ENCODE measurements around the gene USP19. TPM values are rescaled to one million over a fixed set of nuclear protein-coding genes. Genes with fewer than 3 reads are reported as not detected.
A peak's percentile ranks its signal among the peaks of the same experiment; 100 is the strongest.

The USP19 gene
- total and polyA plus RNA-seq, 5 donors from 2014 or later = 23.4 to 57.8 (median 26.6) TPM

DNA sequence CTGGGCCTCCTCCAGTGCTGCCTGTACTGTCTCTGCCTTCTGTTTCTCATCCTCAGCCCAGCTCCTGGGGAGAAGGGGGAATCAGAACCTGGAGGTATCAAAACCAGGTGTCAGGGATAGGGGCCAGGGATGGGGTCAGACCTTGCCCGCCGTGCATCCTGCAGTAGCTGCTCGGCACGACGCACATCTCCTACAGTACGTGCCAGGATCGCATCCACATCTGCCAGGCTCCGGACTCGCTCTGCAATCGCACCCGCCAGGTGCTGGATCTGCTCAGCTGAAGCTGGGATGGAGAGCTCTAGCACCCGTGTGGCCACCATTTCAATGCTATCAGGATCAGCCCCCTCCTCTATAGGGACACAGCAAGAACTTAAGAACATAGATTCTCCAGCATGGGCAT lies 1.4 kb upstream of the USP19 start:
- ATAC-seq (ENCODE audit: low read depth in 2 of 2) (no peak), DNase-seq (no peak)
- Histone ChIP-seq H3K4me1 (ENCODE audit: control insufficient read depth, insufficient read depth, low read length, poor library complexity, severe bottlenecking) (peaks cover 26% of the 10 kb centered on the region), H3K9me3 (ENCODE audit: control insufficient read depth in 2 of 2, low read length in 2 of 2) (no peaks in the 10 kb centered on the region), H3K36me3 (ENCODE audit: control insufficient read depth, insufficient read depth, low read length) (peaks cover 18% of the 10 kb centered on the region), H3K4me3 (ENCODE audit: low read depth, low read length) (no peak overlapping the region), H3K27me3 (ENCODE audit: control insufficient read depth, insufficient read depth, low read length) (no peaks in the 10 kb centered on the region), H3K27ac (ENCODE audit: insufficient read depth, low read length, poor library complexity, severe bottlenecking) (peak overlapping the region; percentile 91)
- Mint-ChIP-seq H3K27ac (peak overlapping the region; percentile 84 to 94 (median 88)), H3K27me3 (peaks cover 5% of the 10 kb centered on the region), H3K4me3 (peak overlapping the region; percentile 84 to 89 (median 88)), H3K9me3 (peaks cover 0 to 1% (median 0%) of the 10 kb centered on the region in 7 donors), H3K4me1 (peaks cover 0 to 19% (median 5%) of the 10 kb centered on the region in 4 donors), H3K36me3 (no peaks in the 10 kb centered on the region)

DNA sequence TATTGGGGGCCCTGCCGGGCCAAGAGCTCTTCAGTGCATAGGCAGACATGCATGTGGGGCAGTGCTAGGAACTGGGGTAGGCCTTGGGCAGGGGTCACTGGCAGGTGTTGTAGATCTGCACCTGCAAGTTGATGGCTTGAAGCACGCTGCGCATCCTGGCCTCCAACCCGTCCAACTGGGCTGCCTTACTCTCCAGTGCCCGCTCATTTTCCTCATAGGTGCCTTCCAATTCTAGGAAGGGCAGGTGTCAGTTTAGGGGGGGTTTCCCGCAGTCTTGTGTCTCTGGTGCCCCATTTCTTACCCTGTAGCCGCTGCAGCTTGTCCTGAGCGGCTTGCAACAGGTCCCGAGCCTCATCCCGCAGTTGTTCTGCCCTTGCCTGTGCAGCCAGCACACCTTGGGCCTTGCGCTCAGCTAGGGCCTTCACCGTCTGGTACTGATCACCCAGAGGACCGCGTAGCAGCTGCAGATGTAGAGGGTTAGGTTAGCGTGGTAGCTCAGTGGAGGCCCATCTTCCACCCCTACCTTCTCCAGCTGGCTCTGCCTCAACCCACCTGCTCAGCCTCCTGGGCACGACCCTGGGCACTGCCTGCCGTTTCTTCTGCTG lies 611 bp upstream of the USP19 start:
- no peak for ATAC-seq (ENCODE audit: low read depth in 2 of 2)
- no peaks in the 10 kb centered on the region for H3K9me3 ChIP-seq (ENCODE audit: control insufficient read depth in 2 of 2, low read length in 2 of 2)
- H3K4me3 Mint-ChIP-seq = peak overlapping the region; percentile 84 to 89 (median 88)

DNA sequence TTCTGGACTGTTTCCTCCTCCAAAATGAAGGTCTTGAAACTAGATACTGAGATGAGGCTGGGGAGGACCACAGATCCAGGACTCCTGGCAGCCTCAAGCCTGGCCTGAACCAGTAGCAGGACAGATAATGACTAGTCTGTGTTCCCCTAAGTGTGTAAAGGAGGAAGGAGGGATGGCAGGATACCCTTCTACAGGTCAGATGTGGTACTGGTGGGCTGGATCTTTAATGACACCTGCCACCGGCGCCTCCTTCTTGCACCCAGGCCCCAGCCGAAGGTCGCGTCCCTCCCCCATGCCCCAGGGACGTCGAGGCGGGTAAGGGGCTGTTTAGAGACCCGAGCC lies 556 bp downstream of the USP19 start:
- Histone ChIP-seq H3K4me1 (ENCODE audit: control insufficient read depth, insufficient read depth, low read length, poor library complexity, severe bottlenecking) (peaks cover 26% of the 10 kb centered on the region), H3K9me3 (ENCODE audit: control insufficient read depth in 2 of 2, low read length in 2 of 2) (no peaks in the 10 kb centered on the region), H3K36me3 (ENCODE audit: control insufficient read depth, insufficient read depth, low read length) (peaks cover 37% of the 10 kb centered on the region), H3K27ac (ENCODE audit: insufficient read depth, low read length, poor library complexity, severe bottlenecking) (peak overlapping the region; percentile 91), H3K4me3 (ENCODE audit: low read depth, low read length) (peak overlapping the region; percentile 87), H3K27me3 (ENCODE audit: control insufficient read depth, insufficient read depth, low read length) (no peaks in the 10 kb centered on the region)
- Mint-ChIP-seq H3K4me1 (peaks cover 0 to 22% (median 5%) of the 10 kb centered on the region in 4 donors), H3K27ac (peak overlapping the region; percentile 66 to 94 (median 94)), H3K27me3 (peaks cover 5% of the 10 kb centered on the region), H3K36me3 (peaks cover 13% of the 10 kb centered on the region), H3K9me3 (peaks cover 0 to 1% (median 0%) of the 10 kb centered on the region in 7 donors), H3K4me3 (peak overlapping the region; percentile 84 to 89 (median 88))
- ATAC-seq (ENCODE audit: low read depth in 2 of 2) (no peak), DNase-seq (peak in 2 of 3 donors; percentile 11 to 37)

More for the DNA sequence above, 611 bp upstream of the USP19 start:
- H3K27ac ChIP-seq (ENCODE audit: insufficient read depth, low read length, poor library complexity, severe bottlenecking) = peak overlapping the region; percentile 91
- H3K27me3 ChIP-seq (ENCODE audit: control insufficient read depth, insufficient read depth, low read length) = no peaks in the 10 kb centered on the region
- DNase-seq = no peak
- Mint-ChIP-seq H3K36me3 (peaks cover 5% of the 10 kb centered on the region), H3K27ac (peak overlapping the region; percentile 56 to 94 (median 84)), H3K9me3 (peaks cover 0 to 1% (median 0%) of the 10 kb centered on the region in 7 donors), H3K27me3 (peaks cover 5% of the 10 kb centered on the region), H3K4me1 (peaks cover 0 to 22% (median 5%) of the 10 kb centered on the region in 4 donors)
- H3K4me3 ChIP-seq (ENCODE audit: low read depth, low read length) = peak overlapping the region; percentile 37
- H3K36me3 ChIP-seq (ENCODE audit: control insufficient read depth, insufficient read depth, low read length) = peaks cover 26% of the 10 kb centered on the region
- H3K4me1 ChIP-seq (ENCODE audit: control insufficient read depth, insufficient read depth, low read length, poor library complexity, severe bottlenecking) = peaks cover 26% of the 10 kb centered on the region

- Mint-ChIP-seq H3K4me3 (peak overlapping the region; percentile 84 to 89 (median 88)), H3K27me3 (peaks cover 5% of the 10 kb centered on the region), H3K36me3 (peaks cover 13% of the 10 kb centered on the region), H3K27ac (peak overlapping the region in 1 of 3 donors; percentile 94), H3K9me3 (peaks cover 0 to 1% (median 0%) of the 10 kb centered on the region in 7 donors), H3K4me1 (peaks cover 0 to 22% (median 5%) of the 10 kb centered on the region in 4 donors)
- Histone ChIP-seq H3K36me3 (ENCODE audit: control insufficient read depth, insufficient read depth, low read length) (peaks cover 44% of the 10 kb centered on the region), H3K9me3 (ENCODE audit: control insufficient read depth in 2 of 2, low read length in 2 of 2) (no peaks in the 10 kb centered on the region), H3K4me3 (ENCODE audit: low read depth, low read length) (peak overlapping the region; percentile 87), H3K27me3 (ENCODE audit: control insufficient read depth, insufficient read depth, low read length) (no peaks in the 10 kb centered on the region), H3K4me1 (ENCODE audit: control insufficient read depth, insufficient read depth, low read length, poor library complexity, severe bottlenecking) (peaks cover 26% of the 10 kb centered on the region), H3K27ac (ENCODE audit: insufficient read depth, low read length, poor library complexity, severe bottlenecking) (peak overlapping the region; percentile 91)
- no peak for ATAC-seq (ENCODE audit: low read depth in 2 of 2)
- no peak for DNase-seq
Measured at GRCh38 chr3:49119439-49119838, 1.2 kb downstream of the USP19 start.

DNA sequence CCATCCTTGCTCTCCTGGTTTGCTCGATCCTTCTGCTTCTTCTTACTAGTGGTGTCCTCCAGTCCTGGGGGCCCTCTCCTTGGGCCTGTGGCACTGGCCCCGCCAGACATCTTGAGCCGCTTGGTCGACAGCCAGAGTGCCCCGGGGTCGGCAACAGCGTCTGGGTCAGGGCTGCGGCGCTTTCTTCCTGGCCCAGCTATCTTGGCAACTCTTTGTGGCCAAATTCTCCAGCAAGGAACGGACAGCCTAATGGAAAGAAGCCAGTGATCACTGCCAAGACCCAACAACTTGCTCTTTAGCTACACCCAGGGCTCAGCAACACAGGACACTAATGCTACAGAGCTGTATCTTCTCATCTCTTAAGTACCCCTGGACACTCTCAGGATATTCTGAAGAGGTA lies 1.6 kb downstream of the USP19 start:
- Mint-ChIP-seq H3K27me3 (peaks cover 5% of the 10 kb centered on the region), H3K27ac (peak overlapping the region in 1 of 3 donors; percentile 94), H3K4me1 (peaks cover 0 to 22% (median 5%) of the 10 kb centered on the region in 4 donors), H3K9me3 (peaks cover 0 to 1% (median 0%) of the 10 kb centered on the region in 7 donors), H3K36me3 (peaks cover 14% of the 10 kb centered on the region), H3K4me3 (peak overlapping the region in 3 of 4 donors; percentile 88 to 89 (median 89))
- Histone ChIP-seq H3K27ac (ENCODE audit: insufficient read depth, low read length, poor library complexity, severe bottlenecking) (no peak overlapping the region), H3K4me3 (ENCODE audit: low read depth, low read length) (peak overlapping the region; percentile 87), H3K27me3 (ENCODE audit: control insufficient read depth, insufficient read depth, low read length) (no peaks in the 10 kb centered on the region), H3K36me3 (ENCODE audit: control insufficient read depth, insufficient read depth, low read length) (peaks cover 48% of the 10 kb centered on the region), H3K4me1 (ENCODE audit: control insufficient read depth, insufficient read depth, low read length, poor library complexity, severe bottlenecking) (peaks cover 26% of the 10 kb centered on the region), H3K9me3 (ENCODE audit: control insufficient read depth in 2 of 2, low read length in 2 of 2) (no peaks in the 10 kb centered on the region)
- ATAC-seq (ENCODE audit: low read depth in 2 of 2) (no peak), DNase-seq (no peak)

DNA sequence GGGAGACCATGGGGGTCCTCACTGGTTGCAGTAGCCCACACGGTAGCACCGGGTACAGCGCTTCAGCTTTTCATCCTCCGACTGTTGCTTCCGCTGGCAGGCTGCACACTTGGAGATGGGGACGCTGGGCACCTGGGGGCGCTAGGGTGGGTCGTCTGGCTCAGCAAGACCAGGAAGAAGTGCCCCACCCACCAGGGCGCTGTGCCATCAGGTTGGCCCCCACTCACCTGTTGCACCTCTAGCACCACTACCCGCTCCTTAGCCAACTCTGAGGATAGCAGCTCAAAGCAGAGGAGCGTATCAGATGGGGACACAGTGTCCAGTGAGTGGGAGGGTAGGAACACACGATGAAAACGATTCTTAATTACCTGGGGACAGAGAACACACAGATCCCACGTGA lies 8.4 kb downstream of the USP19 start:
- H3K9me3 ChIP-seq (ENCODE audit: control insufficient read depth in 2 of 2, low read length in 2 of 2) = no peaks in the 10 kb centered on the region
- Mint-ChIP-seq H3K36me3 (peaks cover 45% of the 10 kb centered on the region), H3K4me3 (no peak overlapping the region), H3K9me3 (peaks cover 0 to under 1% (median 0%) of the 10 kb centered on the region in 7 donors), H3K27ac (no peak overlapping the region), H3K27me3 (no peaks in the 10 kb centered on the region), H3K4me1 (peaks cover 0 to 4% (median 0%) of the 10 kb centered on the region in 4 donors)
- ATAC-seq (ENCODE audit: low read depth in 2 of 2) = no peak
- no peaks in the 10 kb centered on the region for H3K27me3 ChIP-seq (ENCODE audit: control insufficient read depth, insufficient read depth, low read length)
- H3K27ac ChIP-seq (ENCODE audit: insufficient read depth, low read length, poor library complexity, severe bottlenecking) = no peak overlapping the region
- no peaks in the 10 kb centered on the region for H3K4me1 ChIP-seq (ENCODE audit: control insufficient read depth, insufficient read depth, low read length, poor library complexity, severe bottlenecking)
- DNase-seq = no peak
- H3K36me3 ChIP-seq (ENCODE audit: control insufficient read depth, insufficient read depth, low read length) = peaks cover 79% of the 10 kb centered on the region
- no peak overlapping the region for H3K4me3 ChIP-seq (ENCODE audit: low read depth, low read length)

DNA sequence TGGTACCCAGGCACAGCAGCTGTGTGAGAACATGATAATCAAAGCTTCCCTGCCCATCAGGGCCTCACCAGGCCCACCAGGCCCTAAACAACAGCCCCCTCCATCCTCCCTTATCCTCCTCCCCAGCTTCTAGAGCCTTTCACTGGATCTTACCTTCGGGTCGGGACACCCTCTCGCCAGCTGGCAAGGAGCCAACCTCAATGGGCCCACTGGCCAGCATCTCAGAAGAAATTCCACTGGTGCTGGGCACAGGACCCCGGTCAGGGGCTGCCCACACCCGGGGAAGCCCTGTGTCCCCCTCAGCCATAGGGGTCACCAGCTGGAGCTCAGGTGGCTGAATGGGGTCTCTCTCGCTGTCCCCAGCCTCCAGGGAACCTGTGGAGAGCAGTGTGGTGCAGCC lies 9.3 kb downstream of the USP19 start:
- H3K36me3 ChIP-seq (ENCODE audit: control insufficient read depth, insufficient read depth, low read length) = peaks cover 70% of the 10 kb centered on the region

GRCh38 chr3:49110780-49111179 lies 9.8 kb downstream of the USP19 start:
- Mint-ChIP-seq H3K4me3 (no peak overlapping the region), H3K27ac (no peak overlapping the region), H3K4me1 (peaks cover 0 to 4% (median under 1%) of the 10 kb centered on the region in 4 donors), H3K9me3 (no peaks in the 10 kb centered on the region), H3K27me3 (no peaks in the 10 kb centered on the region), H3K36me3 (peaks cover 37% of the 10 kb centered on the region)
- Histone ChIP-seq H3K27ac (ENCODE audit: insufficient read depth, low read length, poor library complexity, severe bottlenecking) (no peak overlapping the region), H3K27me3 (ENCODE audit: control insufficient read depth, insufficient read depth, low read length) (no peaks in the 10 kb centered on the region), H3K4me3 (ENCODE audit: low read depth, low read length) (no peak overlapping the region), H3K9me3 (ENCODE audit: control insufficient read depth in 2 of 2, low read length in 2 of 2) (no peaks in the 10 kb centered on the region), H3K4me1 (ENCODE audit: control insufficient read depth, insufficient read depth, low read length, poor library complexity, severe bottlenecking) (no peaks in the 10 kb centered on the region), H3K36me3 (ENCODE audit: control insufficient read depth, insufficient read depth, low read length) (peaks cover 64% of the 10 kb centered on the region)
- DNase-seq (no peak), ATAC-seq (ENCODE audit: low read depth in 2 of 2) (no peak)

More for the DNA sequence above, 9.3 kb downstream of the USP19 start:
- no peak overlapping the region for H3K27ac ChIP-seq (ENCODE audit: insufficient read depth, low read length, poor library complexity, severe bottlenecking)
- H3K27me3 ChIP-seq (ENCODE audit: control insufficient read depth, insufficient read depth, low read length) = no peaks in the 10 kb centered on the region
- peaks cover 0 to 3% (median 0%) of the 10 kb centered on the region in 4 donors for H3K4me1 Mint-ChIP-seq
- peak overlapping the region in 1 of 4 donors; percentile 2 for H3K4me3 Mint-ChIP-seq
- H3K36me3 Mint-ChIP-seq = peaks cover 41% of the 10 kb centered on the region
- no peak overlapping the region for H3K4me3 ChIP-seq (ENCODE audit: low read depth, low read length)
- ATAC-seq (ENCODE audit: low read depth in 2 of 2) = no peak
- no peak for DNase-seq
- H3K4me1 ChIP-seq (ENCODE audit: control insufficient read depth, insufficient read depth, low read length, poor library complexity, severe bottlenecking) = no peaks in the 10 kb centered on the region
- H3K27ac Mint-ChIP-seq = no peak overlapping the region
- H3K27me3 Mint-ChIP-seq = no peaks in the 10 kb centered on the region
- no peaks in the 10 kb centered on the region for H3K9me3 Mint-ChIP-seq
- H3K9me3 ChIP-seq (ENCODE audit: control insufficient read depth in 2 of 2, low read length in 2 of 2) = no peaks in the 10 kb centered on the region

Data from CD4-positive, CD25-positive, alpha-beta regulatory T cell (primary cell).